ENCODE measurements around the gene MCF2L2.

- TF ChIP-seq CTCF (IDR thresholded peaks at IDR 0.05) = no peak
- TF ChIP-seq POLR2A (IDR thresholded peaks at IDR 0.05) = no peak
Measured at GRCh38 chr3:183430325-183430957, 2.0 kb upstream of the MCF2L2 start.
